A673 (cell line): ENCODE data around the gene GLYATL1B.

Experiments used
- EZH2 ChIP-seq: fragments of 200-600 bp; sonication (generic); IDR thresholded peaks from 2 replicates; pipeline ENCODE4 v1.6.1; 2017; ENCODE audit warnings: borderline replicate concordance, low read depth, mild to moderate bottlenecking, mixed read lengths, antibody characterized with exemption, low read length; ENCODE audit not compliant: poor library complexity, severe bottlenecking
- TF ChIP-seq, protein P1 (sequence below): fragments of 300-800, 200-600 bp; sonication (generic); conservative IDR thresholded peaks from 2 replicates; pipeline ENCODE4 v1.5.1; 2017; ENCODE audit warnings: low read depth, mild to moderate bottlenecking, antibody characterized with exemption, low read length, moderate library complexity, mixed read lengths

- TF ChIP-seq, protein P1, sequence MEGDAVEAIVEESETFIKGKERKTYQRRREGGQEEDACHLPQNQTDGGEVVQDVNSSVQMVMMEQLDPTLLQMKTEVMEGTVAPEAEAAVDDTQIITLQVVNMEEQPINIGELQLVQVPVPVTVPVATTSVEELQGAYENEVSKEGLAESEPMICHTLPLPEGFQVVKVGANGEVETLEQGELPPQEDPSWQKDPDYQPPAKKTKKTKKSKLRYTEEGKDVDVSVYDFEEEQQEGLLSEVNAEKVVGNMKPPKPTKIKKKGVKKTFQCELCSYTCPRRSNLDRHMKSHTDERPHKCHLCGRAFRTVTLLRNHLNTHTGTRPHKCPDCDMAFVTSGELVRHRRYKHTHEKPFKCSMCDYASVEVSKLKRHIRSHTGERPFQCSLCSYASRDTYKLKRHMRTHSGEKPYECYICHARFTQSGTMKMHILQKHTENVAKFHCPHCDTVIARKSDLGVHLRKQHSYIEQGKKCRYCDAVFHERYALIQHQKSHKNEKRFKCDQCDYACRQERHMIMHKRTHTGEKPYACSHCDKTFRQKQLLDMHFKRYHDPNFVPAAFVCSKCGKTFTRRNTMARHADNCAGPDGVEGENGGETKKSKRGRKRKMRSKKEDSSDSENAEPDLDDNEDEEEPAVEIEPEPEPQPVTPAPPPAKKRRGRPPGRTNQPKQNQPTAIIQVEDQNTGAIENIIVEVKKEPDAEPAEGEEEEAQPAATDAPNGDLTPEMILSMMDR: no peak
- TF ChIP-seq EZH2: no peak
Observed at GRCh38 chr11:59141673-59142460, 55.8 kb downstream of the GLYATL1B start.
